GM19324 (cell line): ENCODE data around the gene ZBTB44.

Source experiments
- ATAC-seq: cut with Tn5 transposase; IDR thresholded peaks from one replicate; pipeline ENCODE4 v1.9.1; 2021; ENCODE audit warnings: mild to moderate bottlenecking, moderate library complexity; ENCODE audit not compliant: unreplicated experiment, low FRiP score

ZBTB44 gene

DNA sequence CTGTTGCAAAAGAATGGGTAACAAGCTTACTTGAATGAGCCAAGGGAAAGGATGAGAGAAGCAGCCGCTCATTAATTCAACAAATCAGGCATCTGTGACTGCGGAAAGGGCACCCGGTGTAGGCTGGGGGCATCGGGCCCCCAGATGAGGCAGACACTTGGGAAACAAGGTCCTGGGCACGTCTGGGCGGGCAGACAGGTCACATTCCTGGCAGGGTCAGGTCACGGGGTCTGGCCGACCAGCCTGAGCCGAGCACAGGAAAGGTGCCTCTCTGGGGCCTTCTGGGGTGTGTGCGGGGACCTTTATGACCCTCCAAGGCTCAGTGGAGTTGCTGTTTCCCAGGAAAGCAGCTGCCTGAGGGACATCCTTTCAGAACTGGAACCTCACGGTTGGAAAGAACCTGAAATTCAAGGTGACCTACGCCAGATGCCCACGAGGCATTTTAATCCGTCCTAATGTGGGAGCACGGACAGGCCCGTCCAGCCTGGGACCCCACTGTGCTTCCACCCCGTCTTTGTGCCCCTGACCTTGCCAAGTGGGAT, 98.1 kb downstream of the ZBTB44 start:
- no peak for ATAC-seq

DNA sequence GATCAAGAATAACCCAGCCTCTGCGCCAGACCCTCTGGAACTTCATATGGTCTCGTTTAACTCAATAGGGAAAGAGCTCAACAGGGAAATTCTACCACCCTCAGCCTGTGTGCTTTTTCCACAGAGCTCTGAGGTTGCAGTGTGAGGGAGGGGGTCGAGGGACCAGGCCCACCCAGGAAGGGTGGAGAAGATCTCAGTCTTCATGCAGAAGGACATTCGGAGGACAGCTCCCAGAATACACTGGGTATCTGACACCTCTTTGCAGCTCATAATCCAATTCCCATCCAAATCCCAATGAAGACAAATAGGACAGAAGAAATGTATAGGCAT, 98.5 kb downstream of the ZBTB44 start:
- ATAC-seq: no peak

DNA sequence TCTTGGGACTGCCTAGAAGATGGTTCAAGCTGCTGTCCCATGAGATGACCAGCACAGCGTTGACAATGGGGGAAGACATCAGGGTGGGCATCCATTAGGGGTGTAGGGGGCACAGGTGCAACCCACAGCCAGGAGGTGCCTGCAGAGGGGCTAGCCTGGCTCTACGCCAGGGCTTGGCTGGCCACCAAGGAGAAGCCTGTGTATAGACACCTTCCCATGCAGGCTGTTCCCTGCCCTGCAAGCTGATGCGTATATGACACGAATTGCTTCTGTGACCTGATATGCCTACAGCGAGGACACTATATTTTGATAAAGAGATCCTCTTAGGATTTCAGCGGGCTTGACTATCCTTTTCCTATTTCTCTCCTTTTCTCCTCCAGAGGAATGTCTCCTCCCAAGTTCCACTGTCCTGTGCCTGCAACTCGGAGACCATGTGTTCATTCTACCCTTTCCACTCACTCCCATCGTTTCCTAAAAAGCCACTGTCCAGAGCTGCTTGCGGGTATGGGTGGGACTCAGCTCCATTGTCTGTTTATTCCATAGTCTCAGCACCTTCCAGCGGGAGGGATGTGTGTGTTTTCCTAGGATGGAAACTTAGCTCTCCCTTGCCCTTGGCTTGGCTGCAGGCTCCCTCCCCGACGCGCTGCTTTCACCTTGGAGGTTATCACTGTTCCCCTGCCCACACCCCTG, 99.0 kb downstream of the ZBTB44 start:
- no peak for ATAC-seq

DNA sequence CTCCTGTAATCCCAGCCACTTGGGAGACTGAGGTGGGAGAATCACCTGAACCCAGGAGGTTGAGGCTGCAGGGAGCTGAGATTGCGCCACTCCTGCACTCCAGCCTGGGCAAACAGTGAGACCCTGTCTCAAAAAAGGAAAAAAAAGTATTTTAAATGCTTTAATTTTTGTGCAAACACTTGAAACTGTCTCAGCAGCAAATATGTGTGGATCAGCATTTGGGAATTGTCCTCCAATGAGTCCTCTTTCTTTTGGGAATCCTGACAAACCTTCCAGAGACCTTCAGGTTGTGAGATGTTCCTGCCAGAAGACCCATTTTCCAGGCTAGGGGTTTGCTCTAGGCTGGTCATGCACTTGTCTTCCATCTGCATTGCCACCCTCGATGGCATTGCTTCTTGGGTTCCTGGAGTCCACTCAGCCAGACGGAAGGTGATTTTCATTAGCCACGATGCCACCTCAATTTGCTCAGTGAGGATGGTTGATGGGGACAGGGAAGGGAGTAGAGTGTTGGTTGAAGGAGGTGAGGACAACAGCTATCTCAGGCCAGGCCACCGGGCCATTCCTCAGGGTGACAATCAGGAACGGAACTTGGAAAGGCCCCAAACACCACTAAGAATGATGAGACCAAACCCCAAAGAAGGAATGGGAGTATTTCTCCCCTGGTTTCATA, 99.7 kb downstream of the ZBTB44 start:
- no peak for ATAC-seq

DNA sequence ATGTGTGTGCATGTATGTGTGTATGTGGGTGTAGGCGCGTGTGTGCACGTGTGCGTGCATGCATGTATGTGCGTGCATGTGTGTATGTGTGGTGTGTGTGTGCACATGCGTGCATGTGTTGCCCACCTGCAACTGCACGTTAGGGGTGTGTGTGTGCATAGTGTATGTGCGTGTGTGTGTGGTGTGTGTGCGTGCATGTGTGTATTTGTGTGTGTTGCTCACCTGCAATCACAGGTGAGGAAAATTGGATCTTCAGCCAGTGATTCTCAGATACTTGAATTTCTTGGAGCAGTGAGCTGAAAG, 100.8 kb downstream of the ZBTB44 start:
- ATAC-seq: no peak

DNA sequence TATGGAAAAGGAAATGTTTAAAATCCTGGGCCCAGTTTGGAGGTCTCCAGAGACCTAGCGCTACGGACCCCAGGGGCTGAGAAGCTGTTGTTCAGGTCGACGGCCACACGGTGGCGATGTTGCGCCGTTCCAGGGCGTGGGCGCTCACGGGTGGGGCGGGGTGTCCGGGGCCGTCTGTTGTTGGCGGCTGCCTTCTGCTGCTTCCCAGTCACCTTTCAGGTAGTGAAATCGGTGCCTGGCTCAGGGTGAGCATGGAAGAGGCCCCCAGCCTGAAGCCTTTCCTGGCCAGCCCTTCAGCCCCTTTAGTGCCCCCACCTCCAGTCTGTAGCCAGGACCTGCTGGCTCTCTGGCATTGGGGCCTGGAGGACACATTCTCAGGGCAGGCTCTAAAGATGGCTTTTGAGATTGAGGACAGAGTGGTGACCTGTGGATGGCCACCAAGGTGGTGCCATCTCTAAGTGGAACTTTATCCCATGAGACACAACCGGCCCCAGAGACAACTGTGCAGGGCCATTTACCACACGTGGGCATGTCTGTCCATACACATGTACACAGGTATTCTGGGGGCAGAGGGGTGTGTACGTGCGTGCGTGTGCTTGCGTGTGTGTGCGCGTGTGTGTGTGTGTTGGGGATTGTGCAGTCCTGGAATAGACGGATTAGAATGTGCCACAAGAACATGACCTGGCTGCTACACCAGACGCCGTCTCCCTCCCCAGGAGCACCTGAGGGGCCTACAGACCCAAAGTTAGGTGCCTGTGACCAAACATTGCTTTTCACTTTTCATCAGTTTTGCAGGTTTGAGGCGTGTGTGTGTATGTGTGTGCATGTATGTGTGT, 101.4 kb downstream of the ZBTB44 start:
- peak; percentile 70 for ATAC-seq

DNA sequence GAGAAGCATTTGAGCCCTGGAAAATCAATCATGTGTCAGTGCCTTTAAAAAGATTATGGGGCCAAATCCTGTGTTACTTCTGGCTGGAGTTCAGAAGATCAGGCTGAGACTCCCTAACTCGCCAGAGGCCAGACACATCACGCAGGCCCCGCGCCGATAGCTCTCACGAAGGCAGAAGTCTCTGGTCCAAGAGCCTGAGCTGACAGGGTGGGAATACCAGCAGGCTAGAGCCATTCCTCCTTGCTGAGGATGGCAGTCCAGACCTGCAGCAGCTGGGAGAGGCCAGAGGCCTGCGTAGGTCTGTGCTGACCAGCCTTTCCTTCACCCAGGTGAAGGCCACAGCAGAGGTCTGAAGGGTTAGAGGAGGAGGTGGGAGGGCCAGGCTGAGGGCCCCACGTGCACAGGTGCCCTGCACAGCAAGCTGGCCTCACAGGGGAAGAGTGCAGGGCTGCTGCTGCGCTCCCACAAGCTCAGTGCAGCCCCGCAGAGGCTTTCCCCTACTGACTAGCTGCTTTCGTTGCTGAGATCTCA, 102.2 kb downstream of the ZBTB44 start:
- no peak for ATAC-seq

DNA sequence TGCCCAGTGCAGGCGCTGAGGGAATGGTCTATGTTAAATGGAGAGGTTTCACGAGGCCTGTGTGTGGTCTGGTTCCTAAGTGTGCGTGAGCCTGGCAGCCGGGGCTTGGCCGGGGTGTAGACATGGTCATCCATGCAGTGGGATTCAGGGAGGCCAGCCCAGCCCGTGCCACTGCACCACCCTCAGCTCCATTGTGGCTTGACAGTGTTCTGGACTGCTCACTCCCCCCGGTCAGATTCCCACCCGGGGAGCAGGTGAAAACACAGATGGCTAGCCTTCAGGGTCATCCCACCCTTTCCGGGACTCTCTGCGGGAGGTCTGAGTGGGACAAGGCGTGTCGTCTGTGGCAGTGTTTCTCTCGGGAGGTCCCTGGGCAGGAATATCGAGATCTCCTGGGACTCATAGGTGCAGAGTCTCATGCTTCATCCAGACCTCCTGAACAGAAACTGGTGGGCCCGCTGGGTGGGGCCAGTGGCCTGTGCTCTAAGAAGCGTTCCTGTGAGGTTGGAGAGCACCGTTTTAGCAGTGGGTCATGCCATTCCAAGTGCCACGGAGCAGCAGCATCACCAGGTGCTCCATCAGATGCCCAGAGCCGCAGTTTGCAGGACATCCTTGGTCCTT, 102.8 kb downstream of the ZBTB44 start:
- no peak for ATAC-seq

DNA sequence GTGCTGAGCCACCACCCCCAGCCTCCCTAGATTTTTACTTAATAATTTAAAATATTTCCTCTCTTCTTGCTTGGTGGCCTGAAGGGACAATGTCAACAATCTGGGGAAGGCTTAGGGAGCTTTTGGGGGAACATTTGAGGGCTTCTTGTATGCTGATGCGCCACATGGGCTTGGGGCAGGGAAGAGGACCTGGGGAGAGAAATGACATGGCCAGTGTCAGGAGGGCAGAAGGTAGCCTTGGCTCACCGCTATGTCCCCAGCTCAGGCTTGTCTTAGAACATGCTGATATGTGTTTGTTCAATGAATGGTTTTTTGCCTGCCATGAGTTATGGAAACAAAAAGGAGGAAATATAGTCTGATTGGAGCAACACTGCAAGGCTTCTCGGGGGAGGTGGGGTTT, 103.6 kb downstream of the ZBTB44 start:
- no peak for ATAC-seq

DNA sequence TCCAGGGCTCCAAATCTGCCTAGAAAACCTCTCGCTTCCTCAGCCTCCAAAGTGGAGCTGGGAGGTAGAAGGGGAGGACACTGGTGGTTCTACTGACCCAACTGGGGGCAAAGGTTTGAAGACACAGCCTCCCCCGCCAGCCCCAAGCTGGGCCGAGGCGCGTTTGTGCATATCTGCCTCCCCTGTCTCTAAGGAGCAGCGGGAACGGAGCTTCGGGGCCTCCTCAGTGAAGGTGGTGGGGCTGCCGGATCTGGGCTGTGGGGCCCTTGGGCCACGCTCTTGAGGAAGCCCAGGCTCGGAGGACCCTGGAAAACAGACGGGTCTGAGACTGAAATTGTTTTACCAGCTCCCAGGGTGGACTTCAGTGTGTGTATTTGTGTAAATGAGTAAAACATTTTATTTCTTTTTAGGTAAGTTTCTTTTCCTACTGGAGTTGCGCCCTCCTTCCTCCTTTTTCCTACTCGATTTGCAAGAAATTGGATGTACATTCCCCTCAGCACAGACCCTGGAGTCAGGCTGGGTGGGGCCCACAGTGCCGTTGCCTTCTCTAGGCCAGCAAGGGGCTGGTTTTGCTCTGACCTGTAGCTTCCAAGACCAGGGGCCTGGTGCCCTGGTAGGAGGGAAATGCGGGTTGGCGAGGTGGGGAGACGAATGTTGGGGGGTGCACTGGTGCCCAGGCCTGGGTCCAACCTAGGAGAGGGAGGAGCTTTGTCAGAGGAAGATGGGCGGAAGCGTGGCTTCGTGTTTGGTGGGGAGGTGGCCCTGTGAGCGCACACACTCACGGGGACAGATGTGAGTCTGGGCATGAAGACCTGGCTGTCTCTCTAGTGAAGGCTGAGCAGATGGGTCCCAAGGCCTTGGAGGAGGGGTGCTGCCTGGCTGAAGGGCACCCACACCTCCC, 104.5 kb downstream of the ZBTB44 start:
- no peak for ATAC-seq

DNA sequence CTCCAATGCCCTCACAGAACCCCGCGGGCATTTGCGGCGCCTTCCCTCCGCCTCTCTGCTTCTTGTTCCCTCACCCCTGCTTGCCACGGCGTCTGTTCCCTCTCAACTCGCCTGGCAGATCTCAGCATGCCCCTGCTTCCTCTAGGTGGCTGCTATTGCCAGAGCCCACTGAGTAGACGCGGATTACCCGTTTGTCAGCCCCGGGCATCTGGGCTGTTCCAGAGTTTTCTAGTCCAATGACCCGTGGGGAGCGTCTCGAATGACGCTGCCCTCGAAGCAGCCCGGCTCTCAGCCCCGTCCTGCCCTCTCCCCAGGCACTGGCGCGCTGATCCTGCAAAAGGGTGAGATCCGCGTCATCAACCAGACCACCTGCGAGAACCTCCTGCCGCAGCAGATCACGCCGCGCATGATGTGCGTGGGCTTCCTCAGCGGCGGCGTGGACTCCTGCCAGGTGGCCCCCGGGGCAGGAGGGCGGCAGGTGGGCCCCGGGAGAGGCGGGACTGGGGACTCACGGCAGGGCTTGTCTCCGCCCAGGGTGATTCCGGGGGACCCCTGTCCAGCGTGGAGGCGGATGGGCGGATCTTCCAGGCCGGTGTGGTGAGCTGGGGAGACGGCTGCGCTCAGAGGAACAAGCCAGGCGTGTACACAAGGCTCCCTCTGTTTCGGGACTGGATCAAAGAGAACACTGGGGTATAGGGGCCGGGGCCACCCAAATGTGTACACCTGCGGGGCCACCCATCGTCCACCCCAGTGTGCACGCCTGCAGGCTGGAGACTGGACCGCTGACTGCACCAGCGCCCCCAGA, 105.4 kb downstream of the ZBTB44 start:
- ATAC-seq: no peak

DNA sequence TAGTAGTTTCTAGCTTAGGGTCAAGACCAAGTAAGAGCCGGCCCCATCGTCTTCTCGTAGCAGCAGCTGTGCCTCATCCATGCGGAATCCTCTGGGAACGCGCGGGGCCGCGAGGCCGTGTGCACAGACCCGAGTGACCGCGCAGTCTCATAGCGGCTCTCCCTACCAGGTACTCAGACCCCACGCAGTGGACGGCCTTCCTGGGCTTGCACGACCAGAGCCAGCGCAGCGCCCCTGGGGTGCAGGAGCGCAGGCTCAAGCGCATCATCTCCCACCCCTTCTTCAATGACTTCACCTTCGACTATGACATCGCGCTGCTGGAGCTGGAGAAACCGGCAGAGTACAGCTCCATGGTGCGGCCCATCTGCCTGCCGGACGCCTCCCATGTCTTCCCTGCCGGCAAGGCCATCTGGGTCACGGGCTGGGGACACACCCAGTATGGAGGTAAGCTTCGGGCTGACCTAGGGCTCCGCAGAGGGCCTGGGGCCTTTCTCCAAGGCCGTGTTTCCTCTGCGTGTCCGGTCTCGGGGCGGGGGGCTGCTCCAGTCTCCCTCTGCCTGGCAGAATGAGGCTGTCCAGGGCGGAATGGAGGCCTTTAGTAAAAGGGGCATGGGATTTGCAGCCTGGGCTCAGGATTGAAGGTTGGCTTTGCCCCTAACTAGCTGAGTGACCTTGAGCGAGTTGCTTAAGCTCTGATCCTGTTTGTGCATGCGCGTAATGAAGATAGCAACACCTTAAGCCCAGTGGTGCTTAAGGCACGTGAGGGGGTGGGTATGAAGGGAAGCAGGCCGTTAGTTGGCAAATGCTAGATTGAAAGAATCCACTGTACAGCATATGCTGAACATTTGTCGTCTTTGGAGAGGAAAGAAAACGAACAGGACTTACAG, 106.2 kb downstream of the ZBTB44 start:
- no peak for ATAC-seq

DNA sequence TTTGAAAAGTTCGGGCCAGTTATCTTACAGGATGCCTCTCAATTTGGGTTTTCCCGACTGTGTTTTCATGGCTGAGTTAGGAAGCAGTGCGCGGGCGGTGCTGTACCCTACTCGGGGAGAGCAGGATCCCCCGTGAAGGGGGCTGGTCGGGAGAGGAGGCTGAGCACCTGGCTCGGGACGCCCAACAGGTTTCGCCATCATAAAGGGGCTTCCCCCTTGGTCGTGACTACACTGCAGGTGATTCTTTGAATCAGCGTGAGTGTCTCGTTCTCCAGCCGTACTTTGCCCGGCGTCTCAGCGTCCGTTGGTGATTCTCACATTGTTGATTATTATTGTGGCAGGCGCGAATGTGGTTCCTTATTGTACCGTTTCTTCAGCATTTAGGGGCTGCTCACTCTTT, 108.6 kb downstream of the ZBTB44 start:
- ATAC-seq: no peak

DNA sequence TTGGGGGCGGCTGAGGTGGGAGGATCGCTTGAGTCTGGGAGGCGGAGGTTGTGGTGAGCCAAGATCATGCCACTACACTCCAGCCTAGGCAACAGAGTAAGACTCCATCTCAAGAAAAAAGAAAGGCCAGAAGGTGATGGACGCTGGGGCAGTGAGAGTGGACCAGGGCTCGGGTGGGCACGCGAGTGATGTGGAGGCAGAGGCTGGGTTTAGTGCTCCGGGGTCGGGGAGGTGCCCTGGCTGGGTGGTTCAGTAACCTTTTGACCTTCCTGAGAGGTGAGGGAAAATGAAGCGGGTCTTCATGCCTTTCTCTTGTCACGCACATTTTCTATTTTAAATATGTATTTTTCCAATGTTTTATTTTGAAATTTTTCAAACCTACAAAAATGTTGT, 110.0 kb downstream of the ZBTB44 start:
- no peak for ATAC-seq

DNA sequence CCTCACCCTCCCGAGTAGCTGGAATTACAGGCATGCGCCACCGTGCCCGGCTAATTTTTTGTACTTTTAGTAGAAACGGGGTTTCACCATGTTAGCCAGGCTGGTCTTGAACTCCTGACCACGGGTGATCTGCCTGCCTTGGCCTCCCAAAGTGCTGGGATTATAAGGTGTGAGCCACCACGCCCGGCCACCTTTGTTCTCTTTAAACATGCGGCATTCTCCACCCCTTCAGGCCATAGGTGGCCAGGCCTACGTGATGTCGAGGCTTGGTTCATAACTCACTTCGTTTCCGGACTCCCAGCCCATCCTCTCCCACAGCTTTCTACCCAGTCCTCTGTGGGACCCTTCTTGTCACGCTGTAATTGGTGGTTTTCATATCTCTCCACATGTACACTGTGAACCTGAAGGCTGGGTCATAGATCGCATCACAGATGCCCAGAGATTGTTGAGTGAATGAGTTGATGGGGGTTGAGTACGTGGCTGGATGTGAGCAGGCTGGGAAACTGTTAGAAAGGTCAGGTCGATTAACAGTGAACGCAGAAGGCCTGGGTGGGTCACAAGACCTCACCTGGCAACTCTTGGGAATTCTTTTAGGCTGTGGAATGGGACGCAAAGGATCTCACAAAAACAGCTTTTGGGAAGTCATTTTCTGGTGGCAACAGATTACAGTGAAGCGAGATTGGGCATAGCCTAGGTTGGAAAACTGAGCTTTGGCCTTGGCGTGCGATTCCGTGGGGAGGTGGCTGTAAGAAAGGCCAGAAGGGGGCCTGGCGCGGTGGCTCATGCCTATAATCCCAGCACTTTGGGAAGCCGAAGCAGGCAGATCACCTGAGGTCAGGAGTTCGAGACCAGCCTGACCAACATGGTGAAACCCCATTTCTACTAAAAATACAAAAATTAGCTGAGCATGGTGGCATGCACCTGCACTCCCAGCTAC, 110.7 kb downstream of the ZBTB44 start:
- no peak for ATAC-seq

DNA sequence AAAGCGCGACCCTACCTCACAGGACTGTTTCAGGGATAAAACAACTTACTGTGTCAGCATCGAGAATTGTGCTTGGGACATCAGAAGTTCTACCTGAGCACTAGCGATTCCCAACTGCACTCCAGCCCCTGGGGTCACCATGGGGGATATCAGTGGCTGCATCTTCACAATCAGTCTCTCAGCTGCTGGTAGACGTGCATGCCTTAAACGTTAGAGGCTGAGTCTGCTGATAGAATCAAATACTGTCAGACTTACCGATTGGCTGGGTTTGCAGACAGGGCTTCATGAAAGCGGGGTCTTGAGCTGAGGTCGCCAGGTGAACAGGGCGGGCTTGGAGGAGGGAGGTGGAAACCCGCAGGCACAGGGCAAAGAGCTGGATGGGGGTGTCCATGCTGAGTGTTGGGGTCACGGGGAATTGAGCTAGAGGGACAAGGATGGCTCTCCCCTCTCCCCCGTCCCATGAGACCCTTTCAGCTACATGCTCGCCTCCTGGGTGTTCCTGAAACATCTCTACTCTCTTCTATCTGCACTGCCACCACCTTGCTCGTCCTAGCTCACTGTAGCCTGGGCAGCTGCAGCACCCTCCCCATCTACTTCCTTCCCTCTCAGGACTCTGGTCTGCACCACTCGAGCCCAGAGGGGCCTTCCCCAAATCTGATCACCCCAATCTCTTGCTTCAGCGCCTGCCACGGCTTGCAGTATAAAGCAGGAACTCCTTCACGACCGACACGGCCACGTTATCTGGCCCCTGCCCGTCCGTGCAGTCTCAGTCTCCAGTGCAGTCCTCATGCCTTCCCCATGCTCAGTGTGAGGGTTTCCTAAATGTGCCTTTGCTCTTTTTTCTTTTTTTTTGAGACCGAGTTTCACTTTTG, 111.7 kb downstream of the ZBTB44 start:
- no peak for ATAC-seq
